Globus pallidus (tissue), 1 donor: ENCODE data around the gene KIAA1755.
"Not testable (repeated sequence)": the region's sequence is repeated elsewhere in the genome, so short reads cannot be mapped to it uniquely, and the experiment has no call there.

Source experiments
- DNase-seq: peaks from one replicate; pipeline ENCODE4 v3.0.0-alpha.2; 2015; ENCODE audit warnings: low spot score

The KIAA1755 gene

DNA sequence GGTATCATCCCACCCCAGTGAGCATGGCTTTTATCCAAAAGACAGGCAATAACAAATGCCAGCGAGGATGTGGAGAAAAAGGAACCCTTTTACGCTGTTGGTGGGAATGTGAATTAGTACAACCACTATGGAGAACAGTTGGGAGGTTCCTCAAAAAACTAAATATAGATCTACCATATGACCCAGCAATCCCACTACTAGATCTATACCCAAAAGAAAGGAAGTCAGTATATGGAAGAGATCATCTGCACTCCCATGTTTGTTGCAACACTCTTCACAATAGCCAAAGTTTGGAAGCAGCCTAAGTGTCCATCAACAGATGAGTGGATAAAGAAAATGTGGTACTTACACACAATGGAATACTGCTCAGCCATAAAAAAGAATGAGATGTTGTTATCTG, 5.9 kb upstream of the KIAA1755 start:
- DNase-seq, result no peak

DNA sequence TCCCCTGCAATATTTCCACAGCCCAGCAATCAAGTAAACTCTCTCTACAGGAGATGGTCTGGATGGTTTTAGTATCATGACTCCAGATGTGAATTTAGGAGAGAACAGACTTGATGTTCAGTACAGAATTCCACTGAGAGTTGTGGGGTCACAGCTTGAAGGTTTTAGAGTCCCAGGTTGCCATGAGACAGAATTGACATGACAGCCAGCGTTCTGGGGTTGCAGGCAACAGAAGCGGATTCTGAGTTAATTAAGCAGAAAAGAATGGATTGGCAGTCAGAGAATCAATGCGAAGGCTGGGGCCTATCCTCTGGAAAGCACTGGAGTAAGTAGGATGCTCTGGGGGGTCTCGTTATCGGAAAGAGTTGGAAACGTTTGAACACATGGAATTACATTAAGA, 2.4 kb upstream of the KIAA1755 start:
- no peak for DNase-seq

DNA sequence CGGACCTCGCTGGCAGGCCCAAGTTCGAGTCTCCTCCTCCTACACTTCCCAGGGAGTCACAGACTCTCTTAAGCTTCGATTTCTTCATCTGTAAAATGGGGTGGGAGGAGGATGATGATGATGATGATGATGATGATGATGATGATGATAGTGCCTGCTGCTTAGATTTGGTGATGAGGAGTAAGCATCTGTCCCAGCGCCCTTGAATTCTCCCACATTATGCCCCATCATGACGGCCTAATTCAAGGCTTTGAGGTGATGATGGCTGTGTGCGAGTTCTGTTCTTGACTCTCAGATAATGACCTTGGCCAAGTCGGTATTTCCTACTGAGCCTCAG, 487 bp upstream of the KIAA1755 start:
- no peak for DNase-seq

DNA sequence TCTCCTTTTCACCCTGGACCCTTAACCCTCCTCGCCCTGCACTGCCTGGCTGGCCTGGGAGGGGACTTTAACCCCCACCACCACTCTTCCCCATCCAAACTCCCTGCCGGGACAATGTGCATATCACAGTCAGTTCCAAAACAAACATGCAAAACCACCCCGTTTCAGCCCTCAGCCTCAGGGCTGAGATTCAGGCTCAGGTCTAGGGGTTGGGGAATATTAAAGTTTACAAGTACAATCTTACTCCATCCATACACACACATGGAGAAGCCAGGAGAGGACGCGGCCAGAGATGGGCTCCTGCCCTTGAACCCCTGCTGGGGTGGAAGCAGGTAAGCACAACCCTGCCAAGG, 534 bp downstream of the KIAA1755 start:
- peak; percentile 54 for DNase-seq

DNA sequence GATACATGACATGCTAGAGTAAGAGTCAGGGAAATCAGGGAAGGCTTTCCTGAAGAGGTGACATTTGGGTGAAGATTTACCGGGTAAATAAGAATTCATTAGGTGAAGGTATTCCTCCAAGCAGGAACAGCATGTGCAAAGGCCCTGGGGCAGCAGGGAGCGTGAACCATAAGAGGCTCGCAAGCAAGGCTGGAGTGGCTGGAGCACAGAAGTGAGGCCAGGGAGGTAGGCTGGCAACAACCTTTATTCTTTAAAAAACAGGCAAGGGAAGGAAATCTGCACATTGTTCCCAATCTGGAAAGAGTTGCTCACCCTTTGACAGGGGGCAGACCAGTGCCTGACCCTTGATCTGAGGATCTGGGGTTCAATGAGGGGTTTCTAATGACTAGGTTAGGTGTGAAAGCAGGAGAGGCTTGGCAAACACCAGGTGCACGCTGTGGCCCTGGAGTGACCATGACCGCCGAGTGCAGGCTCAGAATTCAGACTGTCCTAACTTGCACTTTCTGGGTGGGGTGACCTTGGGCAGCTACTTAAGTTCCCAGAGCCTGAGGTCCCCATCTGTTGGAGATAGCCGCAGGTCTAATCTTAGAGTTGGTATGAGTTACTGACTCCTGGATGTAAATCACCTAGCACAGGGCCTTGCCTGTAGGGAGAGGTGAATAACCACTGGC, 1.9 kb downstream of the KIAA1755 start:
- no peak for DNase-seq

DNA sequence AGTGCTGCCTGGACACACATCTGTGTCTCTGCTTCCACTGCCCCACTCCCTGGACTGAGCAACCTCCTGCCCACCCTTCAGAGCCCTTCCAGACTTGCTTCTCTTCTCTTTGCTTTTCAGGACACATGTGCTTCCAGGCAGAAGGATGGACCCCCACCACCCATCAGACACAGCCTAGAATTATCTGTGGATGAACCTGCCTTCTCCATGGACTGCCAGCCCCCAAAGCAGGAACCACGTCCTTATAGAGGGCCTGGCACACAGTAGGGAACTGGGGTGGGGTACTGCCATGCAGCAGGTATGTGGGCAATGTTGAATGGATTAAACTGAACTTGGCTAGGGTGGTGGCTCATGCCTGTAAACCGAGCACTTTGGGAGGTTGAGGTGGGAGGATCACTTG, 3.6 kb downstream of the KIAA1755 start:
- DNase-seq, result no peak

DNA sequence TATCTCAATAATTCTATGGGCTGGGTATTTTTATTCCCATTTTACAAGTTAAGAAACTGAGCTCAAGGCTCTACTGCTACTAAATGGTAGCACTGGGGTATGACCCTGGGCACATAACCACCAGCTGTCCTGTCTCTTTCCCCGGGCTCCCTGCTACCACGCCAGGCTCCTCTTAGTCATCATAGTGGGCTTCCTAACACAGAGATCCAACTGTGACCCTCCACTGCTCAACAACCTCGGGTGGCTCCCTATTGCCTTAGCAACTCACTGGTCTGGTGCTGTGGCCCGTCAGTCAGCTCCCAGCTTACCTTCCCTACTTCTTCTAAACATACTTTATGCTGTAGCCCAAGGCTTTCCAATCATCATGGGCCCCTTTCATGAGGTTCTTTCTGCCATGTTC, 4.5 kb downstream of the KIAA1755 start:
- no peak for DNase-seq

DNA sequence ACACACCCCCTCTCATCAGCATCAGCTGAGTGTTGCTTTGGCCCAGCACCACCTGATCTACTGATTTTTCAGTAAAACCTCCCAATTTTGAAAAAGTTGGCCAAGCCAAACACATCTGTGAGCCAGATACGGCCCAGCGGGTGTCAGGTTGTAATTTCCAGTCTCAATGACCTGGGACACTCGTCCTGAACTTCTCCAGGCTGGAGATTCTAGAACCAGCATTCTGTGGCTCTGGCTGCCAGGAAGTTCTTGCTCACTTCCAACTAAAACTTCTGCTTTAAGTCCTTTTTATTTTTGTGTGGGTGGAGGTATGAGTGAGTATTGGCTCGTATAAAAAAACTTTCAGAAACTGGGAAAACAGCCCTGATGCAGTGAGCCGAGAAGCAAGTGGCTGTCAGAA, 5.1 kb downstream of the KIAA1755 start:
- no peak for DNase-seq

DNA sequence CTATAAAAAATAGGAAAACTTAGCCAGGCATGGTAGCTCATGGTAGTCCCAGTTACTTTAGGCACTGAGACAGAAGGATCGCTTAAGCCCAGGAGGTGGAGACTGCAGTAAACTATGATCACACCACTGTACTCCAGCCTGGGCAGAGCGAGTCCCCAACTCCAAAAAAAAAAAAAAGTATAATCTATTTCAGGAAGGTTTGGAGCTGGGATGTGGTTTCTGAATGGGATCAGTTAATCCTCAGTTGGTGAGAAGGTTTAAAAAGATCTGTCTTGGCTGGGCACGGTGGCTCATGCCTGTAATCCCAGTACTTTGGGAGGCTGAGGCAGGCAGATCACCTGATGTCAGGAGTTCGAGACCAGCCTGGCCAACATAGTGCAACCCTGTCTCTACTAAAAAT, 5.9 kb downstream of the KIAA1755 start:
- not testable (repeated sequence) for DNase-seq

DNA sequence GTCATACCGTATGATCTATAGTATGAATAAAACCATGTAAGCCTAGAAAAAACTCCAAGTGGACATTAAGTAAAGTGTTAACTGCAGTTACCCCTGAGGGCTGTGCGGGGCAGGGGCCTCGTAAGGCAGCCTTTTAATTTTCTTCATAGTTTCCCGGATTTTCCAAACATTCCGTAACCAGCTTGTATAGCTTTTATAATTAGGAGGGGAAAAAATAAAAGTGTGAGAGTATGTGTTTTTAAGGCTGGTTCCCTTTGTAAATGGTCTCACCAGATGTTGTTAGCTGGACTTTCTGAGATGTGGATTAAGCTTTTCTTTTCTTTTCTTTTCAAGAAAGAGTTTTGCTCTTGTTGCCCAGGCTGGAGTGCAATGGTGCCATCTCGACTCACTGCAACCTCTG, 7.0 kb downstream of the KIAA1755 start:
- DNase-seq, result no peak

DNA sequence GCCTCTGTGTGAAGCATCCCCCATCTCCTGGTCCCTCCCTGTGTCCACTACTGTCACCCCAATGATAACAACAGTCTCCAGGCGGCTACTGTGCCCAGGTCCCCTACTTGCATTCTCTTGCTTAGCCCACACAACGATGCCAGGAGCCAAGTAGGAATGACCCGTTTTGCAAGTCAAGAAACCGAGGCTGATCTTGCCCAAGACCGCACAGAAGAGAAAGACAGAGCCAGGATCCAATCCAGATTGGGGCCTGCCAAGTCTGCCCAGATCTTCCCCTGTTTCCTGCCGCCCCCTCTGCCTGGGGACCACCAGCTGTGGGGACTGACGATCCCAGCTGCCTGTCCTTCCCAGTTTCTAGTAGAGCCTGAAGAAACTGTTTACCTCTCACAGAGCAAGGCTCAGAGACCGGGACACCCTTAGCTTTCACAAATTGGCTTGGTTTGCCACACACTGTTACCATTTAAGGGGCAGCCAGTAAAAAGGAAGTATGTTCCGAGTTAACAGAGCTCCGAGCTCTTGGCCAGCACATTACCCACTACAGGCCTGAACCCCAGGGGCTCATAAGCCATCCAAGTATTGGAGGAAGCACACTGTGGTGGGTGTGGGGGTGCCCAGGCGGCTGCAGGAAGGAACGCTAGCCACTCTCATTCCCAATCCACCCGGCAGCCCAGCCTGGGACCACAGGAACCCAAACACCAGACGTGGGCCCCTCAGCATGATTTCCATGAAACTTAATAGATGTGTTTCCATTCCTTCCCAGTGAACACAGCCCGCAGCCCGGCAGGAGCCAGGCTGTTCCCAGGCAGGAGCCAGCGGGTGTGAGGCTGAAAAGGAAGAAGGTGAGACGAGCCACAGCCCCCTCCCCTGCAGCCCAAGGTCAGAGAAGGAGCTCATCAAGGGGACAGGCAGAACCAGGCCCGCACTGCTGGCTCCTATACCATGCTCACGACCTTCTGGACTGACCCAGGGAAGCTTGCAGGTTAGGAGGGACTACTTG, 7.9 kb downstream of the KIAA1755 start:
- peak; percentile 32 for DNase-seq

DNA sequence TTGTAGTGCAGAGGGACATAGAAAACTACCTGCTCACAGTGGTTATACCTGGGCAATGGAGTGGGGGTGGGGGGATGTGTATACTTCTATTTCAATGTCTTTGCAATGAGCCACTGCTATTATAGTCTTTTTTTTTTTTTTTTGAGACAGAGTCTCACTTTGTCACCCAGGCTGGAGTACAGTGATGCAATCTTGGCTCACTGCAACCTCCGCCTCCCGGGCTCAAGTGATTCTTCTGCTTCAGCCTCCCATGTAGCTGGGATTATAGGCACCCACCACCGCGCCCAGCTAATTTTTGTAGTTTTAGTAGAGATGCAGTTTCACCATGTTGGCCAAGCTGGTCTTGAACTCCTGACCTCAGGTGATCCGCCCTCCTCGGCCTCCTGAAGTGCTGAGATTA, 9.1 kb downstream of the KIAA1755 start:
- not testable (repeated sequence) for DNase-seq

DNA sequence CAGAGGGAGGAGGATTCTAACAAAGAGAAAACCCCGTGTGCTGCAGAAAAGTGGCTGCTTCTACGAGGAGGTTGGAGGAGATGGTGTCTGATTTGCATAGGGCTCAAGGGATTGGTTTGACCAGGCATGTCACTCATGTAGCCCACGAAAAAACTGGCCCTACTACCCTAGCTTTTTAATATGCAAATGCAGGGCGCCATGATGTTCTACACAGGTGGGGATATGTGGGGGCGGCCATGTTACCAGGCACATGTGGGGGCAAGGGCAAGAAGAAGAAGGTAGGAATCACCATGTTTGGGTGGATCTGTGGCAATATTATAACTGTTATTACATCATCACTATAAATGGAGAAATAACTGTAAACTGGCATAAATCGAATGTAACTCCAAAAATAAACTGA, 9.9 kb downstream of the KIAA1755 start:
- no peak for DNase-seq

DNA sequence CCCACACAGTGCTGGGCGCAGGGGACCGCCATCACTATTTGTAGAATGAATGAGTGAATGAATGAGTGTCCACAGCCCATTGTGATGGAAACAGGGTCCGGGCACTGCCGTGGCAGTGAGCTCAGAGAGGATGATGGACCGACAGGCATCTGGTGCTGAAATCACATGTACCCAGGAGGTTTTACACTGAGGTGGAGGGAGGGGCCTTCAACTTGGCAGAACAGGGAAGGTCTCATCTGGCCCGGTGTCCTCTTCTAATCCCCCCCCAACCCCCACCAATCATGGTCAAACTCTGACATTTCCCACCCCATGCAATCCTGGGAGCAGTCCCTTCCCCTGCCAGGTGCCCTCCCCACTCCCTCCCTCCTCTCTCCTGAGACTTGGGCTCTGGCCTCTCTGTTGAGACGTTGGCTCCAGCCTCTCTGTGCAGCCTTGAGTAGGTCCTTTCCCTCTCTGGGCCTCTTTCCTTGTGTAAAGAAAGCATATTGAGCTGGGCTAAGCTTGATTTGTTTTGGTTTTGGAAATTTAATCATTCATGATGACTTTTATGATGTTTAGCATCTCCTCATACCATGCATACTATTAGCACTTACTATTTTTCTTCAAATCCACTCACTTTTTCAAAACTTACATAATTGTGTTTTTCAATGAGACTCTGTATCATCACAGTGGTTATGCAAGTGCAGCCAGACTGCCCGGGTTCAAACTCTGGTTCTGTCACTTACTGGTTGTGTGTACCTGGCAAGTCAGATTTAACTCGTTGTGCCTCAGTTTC, 10.8 kb downstream of the KIAA1755 start:
- DNase-seq, result no peak

DNA sequence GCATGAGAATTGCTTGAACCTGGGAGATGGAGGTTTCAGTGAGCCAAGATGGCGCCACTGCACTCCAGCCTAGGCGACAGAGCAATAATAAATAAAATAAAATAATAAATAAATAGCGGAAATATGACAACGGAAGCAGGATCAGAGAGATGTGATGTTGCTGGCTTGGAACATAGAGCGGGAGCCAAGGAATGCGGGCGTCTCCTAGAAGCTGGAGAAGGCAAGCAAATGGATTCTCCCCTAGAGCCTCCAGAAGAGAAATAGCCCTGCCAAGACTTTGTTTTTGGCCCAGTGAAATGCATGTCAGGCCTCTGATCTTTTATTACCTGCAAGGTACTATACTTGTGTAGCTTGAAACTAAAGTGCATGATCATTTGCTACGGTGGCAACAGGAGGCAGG, 12.4 kb downstream of the KIAA1755 start:
- DNase-seq, result no peak

DNA sequence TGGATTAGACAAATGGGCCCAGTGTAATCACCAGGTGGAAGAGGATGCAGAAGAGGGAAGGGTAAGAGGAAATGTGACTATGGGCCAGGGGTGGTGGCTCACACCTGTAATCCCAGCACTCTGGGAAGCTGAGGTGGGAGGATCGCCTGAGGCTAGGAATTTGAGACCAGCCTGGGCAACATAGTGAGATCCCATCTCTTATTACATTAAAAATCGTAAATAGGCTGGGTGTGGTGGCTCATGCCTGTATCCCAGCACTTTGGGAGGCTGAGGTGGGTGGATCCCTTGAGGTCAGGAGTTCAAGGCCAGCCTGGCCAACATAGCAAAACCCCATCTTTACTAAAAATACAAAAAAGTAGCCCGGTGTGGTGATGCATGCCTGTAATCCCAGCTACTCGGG, 12.8 kb downstream of the KIAA1755 start:
- not testable (repeated sequence) for DNase-seq

DNA sequence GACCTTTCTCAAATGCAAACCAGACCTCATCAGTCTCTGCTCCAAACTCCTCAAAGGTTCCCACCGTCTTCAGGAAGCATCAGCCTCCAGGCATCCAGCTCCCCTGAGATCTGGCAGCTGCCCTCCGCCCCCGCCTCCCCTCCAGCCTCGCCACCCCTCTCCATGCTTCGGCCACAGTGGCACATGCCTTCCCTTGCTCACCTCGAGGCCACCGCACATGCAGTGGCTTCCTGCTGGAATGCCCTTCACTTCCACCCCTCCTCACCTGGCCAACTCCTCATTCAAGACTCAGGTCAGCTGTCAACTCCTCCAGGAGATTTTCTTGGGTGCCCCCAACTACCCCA, 13.4 kb downstream of the KIAA1755 start:
- no peak for DNase-seq

DNA sequence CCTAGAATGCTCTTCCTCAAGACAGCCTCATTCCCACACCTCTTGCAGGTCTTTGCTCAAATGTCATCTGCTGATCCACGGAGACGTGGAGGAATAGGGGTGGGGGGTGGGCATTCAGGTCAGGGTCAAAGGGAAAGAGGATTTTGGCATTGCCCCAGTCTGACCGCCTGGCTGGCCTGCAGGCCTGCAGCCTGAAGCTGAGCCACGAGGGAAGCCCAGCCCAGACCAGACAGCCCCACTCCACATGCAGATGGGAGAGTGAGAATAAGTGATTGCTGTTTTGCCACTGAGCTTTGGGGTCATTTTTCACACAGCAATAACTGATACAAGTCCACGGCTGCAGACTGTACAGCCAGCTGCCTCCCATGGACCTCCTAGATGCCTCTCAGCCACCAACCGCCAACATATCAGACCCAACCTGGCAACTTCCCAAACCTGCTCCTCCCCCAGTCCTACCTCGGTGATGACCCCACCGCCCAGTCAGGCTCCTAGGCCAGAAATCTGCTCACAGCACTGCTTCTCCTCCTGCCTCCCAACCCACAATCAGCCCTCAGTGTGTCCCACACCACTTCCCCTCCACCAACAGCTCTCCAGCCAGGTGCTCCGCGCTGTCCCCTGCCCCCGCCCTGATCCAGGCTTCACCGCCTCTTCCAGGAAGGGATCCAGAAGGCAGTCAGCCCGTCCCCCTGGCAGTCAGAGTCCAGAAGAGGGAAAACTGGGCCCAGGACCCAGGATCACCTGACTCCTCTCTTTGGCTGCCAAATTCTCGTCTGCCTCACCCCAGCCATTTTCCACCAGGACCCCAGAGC, 14.0 kb downstream of the KIAA1755 start:
- DNase-seq, result peak; percentile 51

DNA sequence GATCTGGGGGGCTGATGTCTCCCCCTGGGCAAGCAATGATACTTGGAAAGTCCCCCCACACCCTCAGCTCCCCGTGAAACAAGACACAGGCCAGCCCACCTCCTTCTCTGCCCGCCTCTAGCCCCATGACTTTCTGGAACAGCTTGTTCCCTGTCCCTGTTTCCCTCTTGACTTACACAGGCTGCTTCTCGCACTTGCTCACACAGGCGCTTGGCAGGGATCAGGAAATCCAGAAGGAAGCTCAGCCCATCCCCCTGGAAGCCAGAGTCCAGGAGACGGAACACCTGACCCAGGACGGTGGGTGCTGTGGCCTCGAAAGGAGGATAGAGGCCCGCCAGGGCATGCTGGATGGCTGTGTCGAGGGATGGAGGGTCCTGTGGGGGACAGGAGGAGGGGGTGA, 14.8 kb downstream of the KIAA1755 start:
- DNase-seq, result peak; percentile 37

DNA sequence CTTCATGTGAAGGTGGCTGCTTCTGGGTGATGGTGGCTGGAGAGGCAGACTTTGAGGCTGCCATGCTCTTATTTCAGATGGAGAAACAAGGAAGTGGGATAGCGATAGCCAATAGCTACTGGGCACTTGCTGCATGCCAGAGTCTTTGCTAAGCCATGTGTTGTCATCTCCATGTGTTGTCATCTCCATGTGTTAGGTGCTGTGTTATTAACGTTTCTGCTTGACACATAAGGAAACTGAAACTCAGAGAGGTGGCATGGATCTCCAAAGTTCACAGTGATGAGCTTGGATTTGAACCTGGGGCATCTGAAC, 16.9 kb downstream of the KIAA1755 start:
- DNase-seq, result no peak

DNA sequence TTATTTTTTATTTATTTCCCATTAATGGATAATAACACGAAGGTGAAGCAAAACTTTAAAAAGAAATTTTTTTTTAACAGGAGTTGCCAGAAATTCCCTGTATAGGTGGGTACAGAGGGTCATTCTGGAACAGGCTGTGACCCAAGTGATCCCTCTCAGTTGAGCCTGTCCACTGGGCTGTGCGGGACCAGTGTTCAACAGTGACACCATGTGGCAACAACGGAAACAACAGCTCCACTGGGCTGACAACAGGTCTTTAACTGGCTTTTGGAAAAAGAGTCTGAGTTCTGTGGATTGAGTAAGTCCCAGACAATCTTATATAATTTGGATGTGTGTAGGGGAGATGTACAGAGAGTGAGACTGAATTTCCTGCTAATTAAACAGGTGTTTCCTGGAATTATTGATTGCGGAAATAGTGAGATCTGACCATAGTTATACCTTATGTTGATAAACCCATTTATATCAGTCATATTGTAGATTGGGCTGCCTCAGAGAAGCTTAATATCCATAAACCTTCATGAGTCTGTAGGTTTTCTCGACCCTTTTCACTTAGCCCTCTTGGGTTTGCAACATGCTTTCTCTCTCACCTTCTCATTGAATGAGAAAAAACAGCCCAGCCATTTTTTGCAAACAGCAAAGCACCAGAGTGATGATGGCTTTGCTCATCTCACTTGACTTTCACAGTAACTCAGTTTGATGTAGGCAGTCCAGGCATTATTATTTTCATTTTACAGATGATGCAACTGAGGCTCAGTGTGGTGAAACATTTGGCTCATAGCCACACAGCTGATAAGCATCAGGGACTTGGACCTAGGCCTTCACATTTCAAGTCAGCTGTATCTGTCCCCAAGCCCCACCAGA, 17.5 kb downstream of the KIAA1755 start:
- DNase-seq, result no peak
